Suprapubic skin (tissue), 4 donors: ENCODE measurements around the gene BRD3OS. TPM values are rescaled to one million over a fixed set of nuclear protein-coding genes. Genes with fewer than 3 reads are reported as not detected.
A peak's percentile ranks its signal among the peaks of the same experiment; 100 is the strongest.

Experiments
- DNase-seq, 2 donors: peaks; one replicate each; pipeline ENCODE4 v3.0.0-alpha.2; 2019; ENCODE audit warnings: low spot score in 2 of 2
- H3K27ac ChIP-seq: fragments of 200-600 bp; sonication (generic); one replicate; pipeline ENCODE4 v1.5.1; 2019
- H3K27me3 ChIP-seq: fragments of 200-600 bp; sonication (generic); one replicate; pipeline ENCODE4 v1.5.1; 2019
- H3K36me3 ChIP-seq: fragments of 200-600 bp; sonication (generic); one replicate; pipeline ENCODE4 v1.5.1; 2019
- H3K4me1 ChIP-seq: fragments of 200-600 bp; sonication (generic); one replicate; pipeline ENCODE4 v1.5.1; 2019
- H3K4me3 ChIP-seq: fragments of 200-600 bp; sonication (generic); one replicate; pipeline ENCODE4 v1.5.1; 2019; ENCODE audit warnings: mild to moderate bottlenecking
- H3K9me3 ChIP-seq: fragments of 200-600 bp; sonication (generic); one replicate; pipeline ENCODE4 v1.5.1; 2019
- EP300 ChIP-seq: sonication (generic); formaldehyde crosslinking; IDR thresholded peaks from one replicate; pipeline ENCODE4 v1.6.1; 2017; ENCODE audit warnings: antibody characterized with exemption
- POLR2A ChIP-seq, 2 donors: fragments of 450-650 bp; IDR thresholded peaks; one replicate each; pipeline ENCODE4 v1.6.1; 2017; ENCODE audit warnings: antibody characterized with exemption in 2 of 2, mild to moderate bottlenecking in 2 of 2, moderate library complexity in 2 of 2
- POLR2AphosphoS5 ChIP-seq, 3 donors: sonication (generic); formaldehyde crosslinking; IDR thresholded peaks; one replicate each; pipeline ENCODE4 v1.6.1; 2017; ENCODE audit warnings: antibody characterized with exemption in 3 of 3
- WGBS: methylation state at CpG from one replicate; pipeline ENCODE4 v1.1.5; 2018; 5-methylcytosine and 5-hydroxymethylcytosine counted together
- total RNA-seq, 4 donors: library from RNA; depleted of rRNA; stranded (reverse); fragments of >200 nt; gene quantifications; one replicate each; pipeline ENCODE4 v1.1.0, GENCODE V29; 2016
- TF ChIP-seq, protein P1 (sequence below), 2 donors: fragments of 200-600 bp in 1 of 2; fragments of 450-650 bp in 1 of 2; sonication (generic) in 1 of 2; IDR thresholded peaks; one replicate each; pipeline ENCODE4 v1.5.1; 2016 to 2019; ENCODE audit warnings: antibody characterized with exemption in 2 of 2, mild to moderate bottlenecking in 1 of 2, moderate library complexity in 1 of 2

BRD3OS gene
- total RNA-seq, 4 donors from 2014 or later, result 6.2 to 10.4 (median 9.5) TPM

DNA sequence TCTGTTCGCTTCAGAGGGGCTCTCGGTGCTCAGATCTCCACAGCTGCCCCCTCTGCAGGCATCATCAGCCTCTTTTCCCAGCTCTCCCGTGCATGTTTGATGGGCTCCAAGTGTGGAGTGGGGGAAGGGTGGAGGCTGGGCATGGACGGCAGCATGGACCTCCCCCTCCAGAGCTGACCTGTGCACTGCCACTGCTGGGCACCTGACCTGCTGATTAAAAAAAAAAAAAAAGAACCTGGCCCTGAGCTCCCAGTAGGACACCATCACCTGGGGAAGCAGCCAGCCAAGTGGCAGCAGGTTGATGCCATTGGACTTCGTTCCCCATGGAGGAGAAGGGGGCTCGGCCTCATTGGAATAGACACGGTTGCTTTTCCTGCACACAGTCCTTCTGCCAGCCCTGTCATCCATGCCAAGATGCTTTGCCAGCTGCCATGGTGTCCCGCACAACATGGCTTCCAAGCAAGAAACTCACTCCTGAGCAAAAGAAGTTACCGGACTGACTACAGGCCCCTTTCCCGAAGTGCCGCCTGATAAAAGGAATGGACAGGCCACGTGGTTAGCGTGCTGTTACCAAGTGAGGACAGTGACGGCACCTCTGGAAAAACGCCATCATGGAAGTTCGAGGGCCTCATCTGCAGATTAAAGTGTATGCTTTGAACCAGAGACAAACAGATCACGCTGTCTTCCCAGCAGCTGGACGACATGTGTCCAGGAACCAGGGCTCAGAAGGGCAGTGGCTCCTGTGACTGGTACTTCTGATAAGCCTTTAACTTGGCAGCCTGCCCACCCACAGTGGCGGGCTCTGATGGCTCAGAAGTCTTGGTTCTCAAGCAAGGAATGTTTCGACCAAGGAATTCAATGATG lies 14.7 kb upstream of the BRD3OS start:
- no peaks in the 10 kb centered on the region for H3K4me1 ChIP-seq
- DNase-seq, result no peak
- 71% methylated on average over 19 of the region's 20 CpGs for WGBS

DNA sequence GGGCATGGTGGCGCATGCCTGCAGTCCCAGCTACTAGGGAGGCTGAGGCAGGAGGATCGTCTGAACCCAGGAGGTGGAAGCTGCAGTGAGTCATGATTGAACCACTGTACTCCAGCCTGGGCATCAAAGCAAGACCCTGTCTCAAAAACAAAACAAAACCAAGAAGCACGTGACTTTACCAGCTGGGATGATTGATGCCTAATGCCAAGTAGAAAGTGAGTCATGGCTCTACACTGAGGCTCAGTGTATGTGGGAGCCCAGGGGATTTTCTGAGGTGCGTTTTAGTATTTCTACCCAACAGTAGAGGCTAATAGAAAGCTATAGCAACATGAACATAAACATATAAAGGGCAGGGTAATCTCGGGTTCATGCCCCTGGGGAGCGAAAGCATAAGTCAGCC lies 13.9 kb upstream of the BRD3OS start:
- Histone ChIP-seq H3K27ac (no peak overlapping the region), H3K36me3 (no peaks in the 10 kb centered on the region), H3K4me3 (no peak overlapping the region), H3K4me1 (no peaks in the 10 kb centered on the region), H3K9me3 (no peaks in the 10 kb centered on the region), H3K27me3 (peaks cover 10% of the 10 kb centered on the region)
- DNase-seq, result no peak
- TF ChIP-seq, protein P1, sequence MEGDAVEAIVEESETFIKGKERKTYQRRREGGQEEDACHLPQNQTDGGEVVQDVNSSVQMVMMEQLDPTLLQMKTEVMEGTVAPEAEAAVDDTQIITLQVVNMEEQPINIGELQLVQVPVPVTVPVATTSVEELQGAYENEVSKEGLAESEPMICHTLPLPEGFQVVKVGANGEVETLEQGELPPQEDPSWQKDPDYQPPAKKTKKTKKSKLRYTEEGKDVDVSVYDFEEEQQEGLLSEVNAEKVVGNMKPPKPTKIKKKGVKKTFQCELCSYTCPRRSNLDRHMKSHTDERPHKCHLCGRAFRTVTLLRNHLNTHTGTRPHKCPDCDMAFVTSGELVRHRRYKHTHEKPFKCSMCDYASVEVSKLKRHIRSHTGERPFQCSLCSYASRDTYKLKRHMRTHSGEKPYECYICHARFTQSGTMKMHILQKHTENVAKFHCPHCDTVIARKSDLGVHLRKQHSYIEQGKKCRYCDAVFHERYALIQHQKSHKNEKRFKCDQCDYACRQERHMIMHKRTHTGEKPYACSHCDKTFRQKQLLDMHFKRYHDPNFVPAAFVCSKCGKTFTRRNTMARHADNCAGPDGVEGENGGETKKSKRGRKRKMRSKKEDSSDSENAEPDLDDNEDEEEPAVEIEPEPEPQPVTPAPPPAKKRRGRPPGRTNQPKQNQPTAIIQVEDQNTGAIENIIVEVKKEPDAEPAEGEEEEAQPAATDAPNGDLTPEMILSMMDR (IDR thresholded peaks at IDR 0.05), result no peak
- TF ChIP-seq EP300 (no peak), POLR2A (IDR thresholded peaks at IDR 0.05) (no peak), POLR2AphosphoS5 (IDR thresholded peaks at IDR 0.05) (no peak)
- 81% methylated on average over 6 of the region's 6 CpGs for WGBS

More for the DNA sequence above, 14.7 kb upstream of the BRD3OS start:
- Histone ChIP-seq H3K4me3 (no peak overlapping the region), H3K27me3 (peaks cover 10% of the 10 kb centered on the region), H3K27ac (no peak overlapping the region), H3K9me3 (no peaks in the 10 kb centered on the region), H3K36me3 (no peaks in the 10 kb centered on the region)
- TF ChIP-seq POLR2A (IDR thresholded peaks at IDR 0.05), result no peak
- TF ChIP-seq, protein P1 (IDR thresholded peaks at IDR 0.05), result no peak
- TF ChIP-seq EP300, result no peak
- no peak for TF ChIP-seq POLR2AphosphoS5 (IDR thresholded peaks at IDR 0.05)

DNA sequence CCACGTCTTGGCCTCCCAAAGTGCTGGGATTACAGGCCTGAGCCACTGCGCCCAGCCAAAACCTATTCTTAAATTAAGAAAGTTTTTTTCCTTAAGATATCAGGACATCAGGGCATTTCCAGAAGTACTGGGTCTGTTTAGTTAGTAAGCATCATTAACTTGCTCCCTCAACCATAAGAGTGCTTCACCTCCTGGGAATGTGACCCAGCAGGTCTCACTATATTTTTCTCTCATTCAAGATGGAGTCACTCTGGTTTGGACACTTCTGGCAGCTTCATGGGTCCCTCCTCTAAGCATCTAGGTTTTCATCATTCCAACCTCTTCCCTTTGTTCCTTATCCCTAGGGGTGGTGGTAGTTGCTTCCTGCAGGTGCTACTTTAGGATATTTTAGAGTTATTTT lies 10.3 kb upstream of the BRD3OS start:
- H3K4me3 ChIP-seq, result no peak overlapping the region
- no peak for TF ChIP-seq POLR2A (IDR thresholded peaks at IDR 0.05)
- TF ChIP-seq EP300, result no peak
- TF ChIP-seq POLR2AphosphoS5 (IDR thresholded peaks at IDR 0.05), result no peak
- 88% methylated on average over 2 of the region's 2 CpGs for WGBS
- no peaks in the 10 kb centered on the region for H3K4me1 ChIP-seq
- H3K36me3 ChIP-seq, result no peaks in the 10 kb centered on the region
- H3K9me3 ChIP-seq, result no peaks in the 10 kb centered on the region
- no peak for DNase-seq
- H3K27ac ChIP-seq, result no peak overlapping the region
- no peaks in the 10 kb centered on the region for H3K27me3 ChIP-seq

DNA sequence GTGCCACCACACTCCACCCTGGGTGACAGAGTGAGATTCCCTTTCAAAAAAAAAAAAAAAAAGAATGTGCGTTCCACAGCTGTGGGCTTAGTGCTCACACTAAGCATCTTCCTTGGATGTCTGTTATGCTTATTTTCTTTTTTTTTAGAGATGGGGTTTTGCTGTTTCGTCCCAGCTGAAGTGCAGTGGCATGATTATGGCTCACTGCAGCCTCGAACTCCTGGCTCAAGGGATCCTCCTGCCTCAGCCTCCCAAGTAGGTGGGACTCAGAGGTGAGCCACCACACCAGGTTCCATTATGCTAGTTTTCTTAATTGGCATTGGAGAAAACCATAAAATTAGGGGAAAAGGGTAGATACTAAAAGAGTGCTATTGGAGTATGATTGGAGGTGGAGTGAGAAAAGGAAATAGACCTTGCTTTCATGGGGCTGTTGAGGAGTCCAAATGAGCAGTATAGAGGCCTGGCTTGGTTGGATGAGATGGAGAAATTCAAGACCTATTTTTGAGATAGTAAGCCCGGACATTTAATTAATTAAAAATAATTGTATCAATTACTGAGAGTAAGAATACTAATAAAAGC lies 978 bp upstream of the BRD3OS start:
- 75% methylated on average over 4 of the region's 4 CpGs for WGBS
- no peak overlapping the region for H3K27ac ChIP-seq
- TF ChIP-seq, protein P1 (IDR thresholded peaks at IDR 0.05), result no peak
- peak overlapping the region; percentile 89 for H3K4me3 ChIP-seq
- H3K36me3 ChIP-seq, result no peaks in the 10 kb centered on the region
- H3K9me3 ChIP-seq, result no peaks in the 10 kb centered on the region
- no peaks in the 10 kb centered on the region for H3K27me3 ChIP-seq
- DNase-seq, result no peak
- peaks cover 13% of the 10 kb centered on the region for H3K4me1 ChIP-seq

DNA sequence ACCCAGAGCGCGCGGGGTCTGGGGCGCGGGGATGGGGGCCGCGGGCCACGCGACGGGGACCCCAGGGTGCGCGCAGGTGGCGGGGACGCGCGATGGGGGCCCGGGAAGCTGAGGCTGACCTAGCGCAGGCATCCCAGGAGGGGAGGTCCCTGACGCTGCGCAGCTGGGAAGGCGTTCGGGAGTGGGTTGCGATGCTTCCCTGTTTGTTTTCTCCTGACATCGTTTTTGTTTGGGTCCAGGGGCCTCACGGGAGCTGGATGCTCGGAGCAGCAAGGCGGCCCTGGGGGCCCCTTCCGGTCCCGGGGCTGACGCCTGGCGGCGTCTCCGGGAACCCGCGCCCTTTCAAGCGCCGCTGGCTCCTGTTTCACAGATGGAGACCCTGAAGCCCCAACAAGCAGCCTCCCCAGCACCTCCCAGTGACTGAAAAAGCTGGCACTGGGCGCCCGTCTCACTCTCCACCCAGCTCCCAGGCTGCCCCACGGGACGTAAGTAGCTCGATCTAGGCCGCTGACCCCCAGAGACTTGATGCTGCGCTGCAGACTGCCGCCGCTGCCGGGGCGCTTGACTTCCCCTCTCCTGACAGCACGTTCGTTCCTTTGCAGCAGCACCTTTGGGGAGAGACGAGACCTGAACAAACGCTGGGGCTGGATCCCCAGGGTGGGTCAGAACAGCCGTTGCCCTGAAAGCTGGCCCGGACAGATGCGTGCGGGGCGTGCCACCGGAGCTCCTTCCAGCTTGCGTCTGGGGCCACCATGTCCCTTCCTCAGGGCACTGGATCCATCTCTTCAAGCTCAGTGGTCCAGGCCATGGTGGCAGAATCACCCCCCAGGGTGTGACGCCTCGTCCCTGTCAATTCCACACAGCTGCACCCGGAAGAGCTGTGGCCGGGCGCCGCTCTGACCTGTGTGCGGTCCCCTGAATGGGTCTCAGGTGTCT lies 593 bp downstream of the BRD3OS start:
- Histone ChIP-seq H3K27ac (no peak overlapping the region), H3K36me3 (peaks cover 4% of the 10 kb centered on the region), H3K4me3 (peak overlapping the region; percentile 89), H3K27me3 (no peaks in the 10 kb centered on the region), H3K4me1 (peaks cover 13% of the 10 kb centered on the region), H3K9me3 (no peaks in the 10 kb centered on the region)
- DNase-seq, result no peak
- WGBS, result 14% methylated on average over 52 of the region's 66 CpGs
- TF ChIP-seq EP300, result no peak
- TF ChIP-seq, protein P1 (IDR thresholded peaks at IDR 0.05), result no peak
- no peak for TF ChIP-seq POLR2A (IDR thresholded peaks at IDR 0.05)
- TF ChIP-seq POLR2AphosphoS5 (IDR thresholded peaks at IDR 0.05), result no peak
